Stimulated activated CD4-positive, alpha-beta T cell treated with anti-CD3 and anti-CD28 coated beads, Interleukin-1b, Interleukin-23, amount 100 ng/mL, for 24 hours (primary cell): Measurements from ENCODE around the gene SEPTIN3.
A peak's percentile ranks its signal among the peaks of the same experiment; 100 is the strongest.

ENCODE experiments used
- DNase-seq, 4 experiments: peaks; one replicate each; pipeline ENCODE4 v3.0.0-alpha.2; 2020; ENCODE audit warnings: low read depth in 4 of 4, low spot score in 1 of 4

SEPTIN3 gene, protein sequence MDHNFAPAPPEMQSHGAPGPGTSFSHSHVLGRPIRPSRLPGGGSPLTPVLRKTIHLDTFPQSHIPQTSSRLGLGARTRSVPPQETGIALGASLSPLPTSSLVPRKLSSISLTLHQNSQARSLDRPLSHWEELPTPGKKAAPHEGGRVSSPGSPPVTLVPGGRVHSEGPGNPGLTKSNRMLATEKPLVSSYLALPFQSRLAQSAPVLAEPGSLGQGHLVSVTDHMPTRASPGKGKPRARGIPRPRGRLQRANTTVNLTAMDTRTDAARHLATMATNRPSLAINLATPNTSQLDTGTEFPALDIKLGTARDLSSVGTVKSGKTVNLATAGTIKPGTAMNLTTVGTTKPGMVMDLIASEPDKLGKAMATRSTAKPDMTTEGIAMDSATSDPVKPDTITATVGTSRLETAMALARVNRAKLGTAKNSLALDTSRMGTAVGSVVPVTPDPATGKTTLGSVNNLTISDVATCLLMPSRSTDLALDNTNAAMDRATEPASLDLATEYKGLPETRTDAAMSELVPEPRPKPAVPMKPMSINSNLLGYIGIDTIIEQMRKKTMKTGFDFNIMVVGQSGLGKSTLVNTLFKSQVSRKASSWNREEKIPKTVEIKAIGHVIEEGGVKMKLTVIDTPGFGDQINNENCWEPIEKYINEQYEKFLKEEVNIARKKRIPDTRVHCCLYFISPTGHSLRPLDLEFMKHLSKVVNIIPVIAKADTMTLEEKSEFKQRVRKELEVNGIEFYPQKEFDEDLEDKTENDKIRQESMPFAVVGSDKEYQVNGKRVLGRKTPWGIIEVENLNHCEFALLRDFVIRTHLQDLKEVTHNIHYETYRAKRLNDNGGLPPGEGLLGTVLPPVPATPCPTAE

GRCh38 chr22:41969110-41969646, at the start of gene SEPTIN3:
SEPTIN3 (plus strand) TSS chr22:41969443; CDS start chr22:41971493, 2,050 bp downstream.
- DNase-seq, result no peak

GRCh38 chr22:41920271-41920976, 48.8 kb upstream of the SEPTIN3 start:
- DNase-seq, result no peak

DNA sequence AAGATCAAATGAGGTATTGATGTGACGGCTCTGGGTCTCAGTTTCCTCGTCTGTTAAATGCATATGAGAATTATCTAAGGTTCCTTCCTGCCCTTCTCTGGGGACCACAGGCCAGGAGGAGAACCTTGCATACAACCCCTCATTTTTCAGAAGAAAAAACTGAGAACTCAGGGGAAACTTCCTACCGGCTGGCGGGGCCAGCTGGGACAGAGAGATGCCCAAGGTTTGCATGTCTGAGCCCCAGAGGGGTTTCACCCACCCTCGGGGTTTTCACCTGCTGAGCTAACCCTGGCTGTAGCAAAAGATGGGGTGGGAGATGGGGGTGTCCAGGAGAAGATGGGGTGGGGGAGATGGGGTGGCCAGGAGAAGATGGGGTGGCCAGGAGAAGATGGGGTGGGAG, 46.9 kb upstream of the SEPTIN3 start:
- DNase-seq, result no peak

DNA sequence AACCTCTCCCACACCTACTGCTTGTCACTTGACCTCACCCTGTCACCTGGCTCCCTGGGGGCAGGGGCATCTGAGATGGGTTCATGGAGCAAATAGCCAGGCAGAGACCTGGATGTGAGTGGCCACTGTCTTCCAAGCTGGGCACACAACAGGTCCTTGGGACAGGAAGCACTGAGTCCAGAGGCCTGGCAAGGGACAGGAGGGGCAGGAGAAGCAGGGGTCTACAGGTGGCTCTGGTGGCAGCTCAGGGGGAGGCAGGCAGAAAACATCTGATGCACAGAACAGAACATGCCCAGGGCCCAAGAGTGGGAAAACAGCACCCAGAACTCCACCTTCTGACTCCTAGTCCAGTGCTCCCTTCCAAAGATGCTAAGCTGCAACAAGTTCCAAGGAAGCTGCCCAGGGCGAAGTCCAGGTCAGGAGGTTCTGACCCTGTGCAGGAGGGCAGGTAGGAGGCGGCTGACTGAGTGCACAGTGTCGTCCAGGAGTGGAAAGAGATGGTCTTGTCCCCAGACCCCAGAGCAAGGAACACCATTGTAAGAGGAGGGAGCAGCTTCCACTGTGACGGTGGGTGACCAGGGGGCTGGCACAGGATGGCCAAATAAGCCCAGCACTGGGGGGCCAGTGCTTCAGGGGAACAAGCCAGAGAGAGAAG, 46.2 kb upstream of the SEPTIN3 start:
- DNase-seq, result no peak

DNA sequence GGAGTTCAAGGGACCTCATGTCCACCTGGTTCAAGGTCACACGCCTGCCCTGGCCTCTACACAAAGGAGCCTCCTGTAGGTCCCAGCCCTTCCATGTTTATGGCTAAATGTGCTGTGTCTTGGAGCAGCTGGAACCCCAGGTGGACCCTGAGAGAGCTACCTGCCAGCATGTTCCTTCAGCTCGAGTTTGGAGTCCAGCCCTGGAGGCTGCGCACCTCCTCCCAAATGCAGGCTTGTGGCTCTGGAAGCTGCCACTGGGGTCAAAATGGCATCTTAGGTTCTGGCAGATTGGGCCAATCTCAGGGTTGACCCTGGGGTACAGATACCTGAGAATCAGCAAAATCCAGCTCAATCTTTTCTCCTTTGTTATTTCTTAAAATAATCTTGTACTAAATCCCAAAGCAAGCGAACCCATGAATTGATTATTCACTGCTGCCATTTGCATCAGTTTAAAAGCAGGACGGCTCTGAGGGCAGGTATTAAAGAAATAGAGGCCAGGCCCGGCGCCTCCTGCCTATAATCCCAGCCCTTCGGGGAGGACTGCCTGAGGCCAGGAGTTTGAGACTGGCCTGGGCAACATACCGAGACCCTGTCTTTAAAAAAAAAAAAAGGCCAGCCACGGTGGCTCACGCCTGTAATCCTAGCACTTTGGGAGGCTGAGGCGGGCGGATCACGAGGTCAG, 45.5 kb upstream of the SEPTIN3 start:
- no peak for DNase-seq

DNA sequence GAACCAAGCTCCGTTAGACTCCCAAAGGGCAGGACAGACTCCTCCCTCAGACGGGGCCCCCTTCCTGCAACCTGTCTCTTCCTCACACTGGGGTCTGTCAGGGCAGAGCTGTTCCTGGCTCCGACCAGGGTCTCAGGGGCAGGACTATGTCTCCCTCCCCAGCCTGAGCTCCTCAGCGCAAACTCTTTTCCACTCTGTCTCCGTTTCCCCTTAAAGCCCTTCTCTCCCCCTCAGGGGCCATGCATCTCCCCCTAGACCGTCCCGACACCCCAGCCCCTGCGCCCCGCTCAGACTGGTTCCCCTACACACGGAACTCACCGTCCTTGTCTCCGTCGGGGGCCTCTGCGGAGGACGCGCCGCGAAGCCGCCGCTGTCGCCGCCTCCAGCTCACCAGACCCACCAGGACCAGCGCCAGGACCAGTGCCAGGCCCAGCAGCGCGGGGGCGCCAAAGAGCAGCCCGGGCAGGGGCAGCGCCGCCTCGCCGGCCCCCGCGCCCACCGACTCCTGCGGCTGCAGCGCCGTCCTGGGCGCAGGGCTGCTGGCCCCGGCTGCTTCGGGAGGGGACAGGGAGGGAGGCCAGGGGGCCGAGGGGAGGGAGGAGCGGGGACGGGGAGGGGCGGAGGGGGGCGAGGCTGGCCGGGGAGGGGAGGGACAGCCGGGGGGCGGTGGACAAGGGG, 43.3 kb upstream of the SEPTIN3 start:
- peak; percentile 54 to 65 (median 60) for DNase-seq

DNA sequence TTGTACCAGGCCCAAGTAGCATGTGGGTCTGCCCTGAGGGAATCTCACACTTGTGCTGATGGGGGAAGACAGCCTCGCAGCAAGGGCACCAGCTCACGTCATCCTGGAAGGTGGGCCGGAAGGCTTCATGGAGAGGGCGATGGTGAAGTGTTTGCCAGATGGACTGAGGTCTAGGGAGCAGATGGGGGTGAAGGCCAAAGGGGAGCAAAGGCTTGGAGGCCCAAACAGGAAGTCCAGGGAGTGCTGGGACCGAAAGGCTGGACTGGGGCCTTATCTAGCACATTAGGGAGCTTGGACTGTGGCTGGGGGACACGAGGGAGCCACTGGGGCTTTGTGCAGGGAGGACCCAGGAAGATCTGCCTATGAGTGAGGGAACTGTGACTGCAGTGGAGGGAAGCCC, 41.4 kb upstream of the SEPTIN3 start:
- DNase-seq, result no peak

DNA sequence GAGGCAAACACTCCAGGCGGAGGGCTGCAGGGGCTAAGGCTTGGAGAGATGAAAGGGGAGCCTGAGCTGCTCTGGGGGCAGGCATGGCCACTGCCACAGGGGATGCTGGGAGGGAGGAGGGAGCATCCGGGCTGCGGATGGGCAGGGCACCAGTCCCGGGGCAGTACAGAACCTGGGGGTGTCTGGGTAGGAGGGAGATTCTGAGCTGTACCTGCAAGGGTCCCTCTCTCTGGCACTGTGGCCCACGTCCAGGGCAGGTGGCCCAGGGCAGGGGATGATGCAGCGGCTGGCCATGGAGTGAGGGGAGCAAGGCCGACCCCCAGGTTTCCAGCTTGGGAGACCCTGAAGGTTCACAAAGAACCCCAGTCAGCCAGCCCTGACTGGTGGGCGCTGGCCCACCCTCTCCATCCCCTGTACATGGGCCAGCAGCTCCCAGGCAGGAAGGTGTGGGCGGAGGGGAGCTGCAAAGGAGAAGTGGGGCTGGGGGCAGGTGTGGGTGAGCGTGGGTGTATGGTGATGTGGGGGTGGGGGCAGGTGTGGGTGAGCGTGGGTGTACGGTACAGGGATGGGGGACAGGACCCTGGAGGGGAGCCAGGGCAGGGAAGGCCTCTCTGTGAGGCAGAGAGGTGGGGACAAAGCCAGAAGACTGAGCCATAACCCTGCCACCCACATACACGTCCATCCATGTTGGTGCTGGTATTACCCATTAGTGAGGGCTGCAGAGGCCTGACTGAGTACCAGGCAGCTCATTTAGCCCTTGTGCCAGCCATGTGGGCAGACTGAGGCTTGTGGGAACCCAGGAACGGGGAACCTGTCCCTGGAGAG, 40.4 kb upstream of the SEPTIN3 start:
- DNase-seq, result no peak

GRCh38 chr22:41929418-41929810, 39.8 kb upstream of the SEPTIN3 start:
- DNase-seq, result no peak

DNA sequence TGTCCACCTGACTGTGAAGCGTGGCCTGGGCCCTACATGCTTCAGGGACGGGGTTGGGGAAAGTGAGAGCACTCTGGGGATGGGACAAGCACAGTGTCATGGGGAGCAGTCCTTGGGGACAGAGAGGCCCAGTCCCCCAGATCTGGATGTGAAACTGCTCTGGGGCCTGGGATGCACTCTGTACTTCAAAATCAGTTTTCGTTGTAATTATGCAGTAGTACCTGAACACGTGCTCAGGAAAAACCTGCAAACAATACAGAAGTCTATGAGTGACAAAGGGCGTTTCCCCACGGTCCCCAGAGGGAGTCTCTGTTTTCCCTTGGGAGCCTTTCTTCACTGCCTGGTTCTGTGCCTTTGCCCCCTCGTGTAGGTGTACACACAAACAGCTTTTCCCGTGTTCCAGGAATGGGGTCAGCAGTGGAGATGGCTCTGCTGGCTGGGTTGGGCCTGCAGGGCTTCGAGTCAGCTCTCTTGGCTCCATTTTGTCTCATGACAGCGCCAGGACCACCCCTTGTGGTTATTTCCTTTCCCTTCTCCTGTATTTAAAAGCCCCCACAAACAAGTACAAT, 37.5 kb upstream of the SEPTIN3 start:
- DNase-seq, result no peak

GRCh38 chr22:41932353-41932752, 36.9 kb upstream of the SEPTIN3 start:
- no peak for DNase-seq

- no peak for DNase-seq
These were observed 35.6 kb upstream of the SEPTIN3 start for GRCh38 chr22:41933411-41934177.

GRCh38 chr22:41934284-41935014, 34.8 kb upstream of the SEPTIN3 start:
- no peak for DNase-seq

DNA sequence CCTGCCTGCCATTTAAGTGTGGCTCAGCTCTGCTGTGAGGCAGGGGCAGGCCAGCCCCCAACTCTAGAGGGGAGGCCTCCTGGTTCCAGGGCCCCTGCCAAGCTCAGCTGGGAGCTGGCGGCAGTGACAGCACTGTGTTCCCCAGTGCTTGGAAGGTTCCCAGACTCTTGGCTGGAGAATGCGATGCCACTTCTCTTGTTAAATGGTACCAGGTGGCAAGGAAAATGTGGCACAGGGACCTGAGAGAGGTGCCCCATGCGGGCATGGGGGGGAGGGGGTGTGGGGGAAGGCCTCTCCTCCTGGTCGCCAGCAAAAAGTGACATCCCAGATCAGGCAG, 34.3 kb upstream of the SEPTIN3 start:
- DNase-seq, result no peak

- no peak for DNase-seq
These were observed 33.7 kb upstream of the SEPTIN3 start for GRCh38 chr22:41935509-41935908.

- DNase-seq, result no peak
These were observed 32.4 kb upstream of the SEPTIN3 start for GRCh38 chr22:41936894-41937169.
